Gastroesophageal sphincter (tissue), 3 donors: ENCODE measurements around the gene RNF213.

Experiments used
- POLR2A ChIP-seq, 2 donors: fragments of 450-650 bp; IDR thresholded peaks; one replicate each; pipeline ENCODE4 v1.6.1; 2017; ENCODE audit warnings: antibody characterized with exemption in 2 of 2, mild to moderate bottlenecking in 2 of 2, moderate library complexity in 1 of 2
- POLR2AphosphoS5 ChIP-seq: sonication (generic); formaldehyde crosslinking; IDR thresholded peaks from one replicate; pipeline ENCODE4 v1.6.1; 2017; ENCODE audit warnings: antibody characterized with exemption
- TF ChIP-seq, protein P1 (sequence below), 4 experiments: fragments of 200-600 bp in 2 of 4; fragments of 450-650 bp in 2 of 4; sonication (generic) in 1 of 4; IDR thresholded peaks; one replicate each; pipeline ENCODE4 v1.5.1; 2017 to 2019; ENCODE audit warnings: antibody characterized with exemption in 4 of 4, mild to moderate bottlenecking in 2 of 4, moderate library complexity in 2 of 4

DNA sequence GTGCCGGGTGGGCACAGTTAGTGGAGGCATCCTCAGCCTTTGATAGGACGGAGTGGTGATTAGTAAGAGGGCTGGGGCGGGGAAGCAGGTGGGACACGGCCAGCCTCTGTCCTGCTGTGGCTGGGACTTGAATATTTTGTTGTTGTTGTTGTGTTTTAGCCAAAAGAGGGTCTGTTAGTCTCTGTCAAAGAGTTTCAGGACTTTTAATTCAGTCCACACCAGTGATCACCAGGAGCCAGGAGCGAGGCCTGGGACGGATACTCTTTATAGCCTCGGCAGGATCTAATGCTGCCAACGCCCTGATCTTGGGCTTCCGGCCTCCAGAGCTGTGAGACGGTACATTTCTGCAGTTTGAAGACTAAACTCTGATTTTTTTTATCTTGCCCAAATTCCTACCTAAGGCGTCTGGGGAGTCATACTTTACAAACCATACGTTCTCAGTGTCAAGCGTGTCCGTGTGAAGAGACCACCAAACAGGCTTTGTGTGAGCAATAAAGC is 2.9 kb upstream of the RNF213 start:
- TF ChIP-seq, protein P1, sequence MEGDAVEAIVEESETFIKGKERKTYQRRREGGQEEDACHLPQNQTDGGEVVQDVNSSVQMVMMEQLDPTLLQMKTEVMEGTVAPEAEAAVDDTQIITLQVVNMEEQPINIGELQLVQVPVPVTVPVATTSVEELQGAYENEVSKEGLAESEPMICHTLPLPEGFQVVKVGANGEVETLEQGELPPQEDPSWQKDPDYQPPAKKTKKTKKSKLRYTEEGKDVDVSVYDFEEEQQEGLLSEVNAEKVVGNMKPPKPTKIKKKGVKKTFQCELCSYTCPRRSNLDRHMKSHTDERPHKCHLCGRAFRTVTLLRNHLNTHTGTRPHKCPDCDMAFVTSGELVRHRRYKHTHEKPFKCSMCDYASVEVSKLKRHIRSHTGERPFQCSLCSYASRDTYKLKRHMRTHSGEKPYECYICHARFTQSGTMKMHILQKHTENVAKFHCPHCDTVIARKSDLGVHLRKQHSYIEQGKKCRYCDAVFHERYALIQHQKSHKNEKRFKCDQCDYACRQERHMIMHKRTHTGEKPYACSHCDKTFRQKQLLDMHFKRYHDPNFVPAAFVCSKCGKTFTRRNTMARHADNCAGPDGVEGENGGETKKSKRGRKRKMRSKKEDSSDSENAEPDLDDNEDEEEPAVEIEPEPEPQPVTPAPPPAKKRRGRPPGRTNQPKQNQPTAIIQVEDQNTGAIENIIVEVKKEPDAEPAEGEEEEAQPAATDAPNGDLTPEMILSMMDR (IDR thresholded peaks at IDR 0.05), result no peak
- TF ChIP-seq POLR2A (IDR thresholded peaks at IDR 0.05) (no peak), POLR2AphosphoS5 (no peak)
